H7 (cell line): ENCODE results near the gene ANAPC13. TPM values are rescaled to one million over a fixed set of nuclear protein-coding genes. Genes with fewer than 3 reads are reported as not detected.
A peak's percentile ranks its signal among the peaks of the same experiment; 100 is the strongest.

Experiments used
- DNase-seq: peaks from one replicate; pipeline ENCODE4 v3.0.0; 2012
- H3K27me3 ChIP-seq: 2 replicates; pipeline ENCODE4 v1.6.0; 2011; ENCODE audit warnings: mild to moderate bottlenecking, low read length; ENCODE audit not compliant: control insufficient read depth, insufficient read depth
- H3K36me3 ChIP-seq: replicated peaks from 2 replicates; pipeline ENCODE4 v1.5.1; 2011; ENCODE audit warnings: low read length; ENCODE audit not compliant: control insufficient read depth, insufficient read depth
- H3K4me3 ChIP-seq: 2 replicates; pipeline ENCODE4 v1.5.1; 2011; ENCODE audit warnings: low read depth, mild to moderate bottlenecking, control low read depth, low read length, moderate library complexity; ENCODE audit not compliant: insufficient read depth
- total RNA-seq: library from RNA; depleted of rRNA; stranded (reverse); fragments of >200 nt; shearing (Covaris generic); gene quantifications from 2 replicates; pipeline ENCODE4 v1.2.3, GENCODE V29; 2014; rRNA removed

Gene ANAPC13
- 44.7 and 49.1 TPM in 2 replicates for total RNA-seq

DNA sequence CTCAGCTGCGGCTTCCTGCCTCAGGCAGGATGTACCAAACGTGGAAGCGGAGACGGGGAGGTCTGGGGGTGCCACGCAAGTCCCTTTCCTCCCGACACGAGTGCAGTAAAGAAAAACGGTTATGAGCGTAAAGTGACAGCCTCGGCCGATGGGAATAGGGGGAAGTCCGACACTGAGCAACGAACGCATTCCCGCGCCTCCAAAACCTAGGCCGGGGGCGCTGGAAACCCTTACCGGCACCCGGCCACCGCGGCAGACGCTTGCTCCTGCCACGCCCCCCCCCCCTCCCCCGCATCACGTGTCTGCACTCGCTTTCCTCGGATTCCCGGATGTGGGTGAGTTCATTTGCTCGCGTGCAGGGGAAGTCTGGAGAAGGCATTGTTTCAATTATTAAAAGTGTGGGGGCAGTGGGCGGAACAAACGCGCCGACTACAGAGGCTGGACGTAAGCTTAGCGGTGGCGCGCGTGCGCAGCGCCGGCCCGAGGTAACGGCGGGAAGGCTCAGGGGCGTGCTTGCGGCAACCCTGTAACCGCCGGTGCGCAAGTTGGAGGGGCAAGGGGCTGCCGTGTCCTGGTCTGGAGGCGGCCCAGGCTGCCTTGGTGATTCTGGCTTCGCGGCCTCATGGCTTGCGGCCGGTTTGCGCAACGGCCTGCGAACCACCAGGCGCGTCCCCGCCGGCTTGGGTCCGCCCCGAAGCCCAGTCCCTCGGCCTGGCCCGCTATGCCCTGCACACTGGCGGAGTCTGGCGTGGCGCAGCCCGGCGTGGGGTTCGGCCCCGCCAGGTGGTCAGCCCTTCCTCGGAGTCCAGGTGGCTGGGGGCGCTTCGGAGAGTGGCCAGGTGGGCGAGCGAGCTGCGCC, at the start of gene ANAPC13, which contains the start of gene CEP63:
TSS of gene ANAPC13 (minus strand) at position 268 of the 859 bp plus-strand sequence. CDS start 3,081 bp downstream, outside the sequence.
TSS of gene CEP63 (plus strand) at position 340 of the 859 bp plus-strand sequence. CDS start 9,264 bp downstream, outside the sequence.
- H3K27me3 ChIP-seq, result no peaks in the 10 kb centered on the region
- peak within 1 kb of the TSS; percentile 80 for H3K4me3 ChIP-seq
- peaks cover 6% of the 10 kb centered on the region for H3K36me3 ChIP-seq
- peak; percentile 92 for DNase-seq

DNA sequence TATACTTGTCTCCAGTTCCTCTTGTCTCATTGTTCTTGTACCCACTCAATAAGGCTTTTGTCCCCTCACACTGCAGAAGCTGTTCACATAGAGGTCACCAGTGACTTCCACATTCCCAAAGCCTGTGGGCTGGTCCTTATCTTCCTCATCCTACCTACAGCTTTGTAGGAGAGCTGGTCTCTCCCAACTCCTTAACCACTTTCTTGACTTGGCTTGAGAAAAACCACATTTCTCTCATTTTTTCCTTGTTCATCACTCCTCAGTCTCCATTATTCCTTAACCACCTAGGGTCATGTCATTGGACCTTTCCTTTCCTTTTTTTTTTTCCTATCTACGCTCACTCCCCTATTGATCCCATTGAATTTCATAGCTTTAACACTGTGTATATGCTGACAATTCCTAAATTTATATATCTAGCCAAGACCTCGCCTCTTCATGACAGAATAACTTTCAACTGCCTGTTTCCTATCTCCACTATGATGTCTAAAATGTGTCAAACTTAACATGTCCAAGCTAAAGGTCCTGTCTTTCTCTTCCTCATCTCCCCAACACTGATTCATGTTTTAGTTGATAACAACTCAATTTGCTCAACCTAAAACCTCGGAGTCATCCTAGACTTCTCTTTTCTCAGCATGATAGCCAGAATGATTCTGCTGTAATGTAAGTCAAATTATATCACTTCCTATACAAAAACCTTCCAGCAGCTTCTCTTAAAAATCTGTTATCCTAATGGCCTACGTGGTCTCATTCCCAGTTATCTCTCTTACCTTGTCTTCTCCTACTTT, 49.6 kb upstream of the ANAPC13 start:
- no peak for DNase-seq

GRCh38 chr3:134533493-134533892, 47.7 kb upstream of the ANAPC13 start:
- H3K4me3 ChIP-seq, result no peak overlapping the region
- no peaks in the 10 kb centered on the region for H3K27me3 ChIP-seq
- H3K36me3 ChIP-seq, result no peaks in the 10 kb centered on the region; the same call in 1 of the 2 replicates
- no peak for DNase-seq

More for the DNA sequence above, 49.6 kb upstream of the ANAPC13 start:
- Histone ChIP-seq H3K36me3 (no peaks in the 10 kb centered on the region; the same call in 1 of the 2 replicates), H3K27me3 (no peaks in the 10 kb centered on the region), H3K4me3 (no peak overlapping the region)

GRCh38 chr3:134527538-134528186, 41.9 kb upstream of the ANAPC13 start:
- DNase-seq, result no peak
- no peaks in the 10 kb centered on the region for H3K27me3 ChIP-seq
- H3K36me3 ChIP-seq, result no peaks in the 10 kb centered on the region
- no peak overlapping the region for H3K4me3 ChIP-seq

DNA sequence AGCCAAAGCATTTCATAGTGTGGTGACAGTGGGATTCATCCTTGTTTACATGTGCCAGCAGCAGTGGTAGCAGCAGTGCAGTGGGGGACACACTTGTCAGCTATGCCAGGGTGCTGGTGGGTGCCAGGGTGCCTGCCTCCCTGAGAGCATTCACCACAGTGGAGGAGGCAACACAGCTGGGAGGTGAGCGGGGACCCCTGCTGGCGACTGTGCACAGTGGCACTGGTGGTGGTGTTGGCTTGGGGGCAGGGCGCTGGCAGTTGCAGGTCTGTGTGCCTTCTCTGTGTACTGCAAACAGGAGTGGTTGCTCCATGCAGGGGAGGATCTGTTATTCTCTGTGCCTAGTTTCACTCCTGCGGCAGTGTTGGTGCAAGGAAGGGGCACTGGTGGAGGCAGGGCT, 41.3 kb upstream of the ANAPC13 start:
- H3K4me3 ChIP-seq, result no peak overlapping the region
- H3K27me3 ChIP-seq, result no peaks in the 10 kb centered on the region
- no peaks in the 10 kb centered on the region for H3K36me3 ChIP-seq
- peak; percentile 59 for DNase-seq

DNA sequence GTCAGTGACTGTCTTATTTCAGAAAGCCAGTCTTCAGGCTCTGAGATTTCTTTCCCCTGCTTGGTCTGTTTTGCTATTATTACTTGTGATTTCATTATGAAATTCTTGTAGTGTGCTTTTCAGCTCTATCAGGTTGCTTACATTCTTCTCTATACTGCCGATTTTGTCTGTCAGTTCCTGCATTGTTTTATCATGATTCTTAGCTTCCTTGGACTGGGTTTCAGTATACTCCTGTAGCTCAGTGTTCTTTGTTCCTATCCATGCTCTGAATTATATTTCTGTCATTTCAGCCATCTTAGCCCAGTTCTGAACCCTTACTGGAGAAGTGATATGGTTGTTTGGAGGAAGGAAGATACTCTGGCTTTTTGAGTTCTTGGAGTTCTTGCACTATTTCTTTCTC, 40.5 kb upstream of the ANAPC13 start:
- Histone ChIP-seq H3K36me3 (no peaks in the 10 kb centered on the region), H3K27me3 (no peaks in the 10 kb centered on the region), H3K4me3 (no peak overlapping the region)
- no peak for DNase-seq

DNA sequence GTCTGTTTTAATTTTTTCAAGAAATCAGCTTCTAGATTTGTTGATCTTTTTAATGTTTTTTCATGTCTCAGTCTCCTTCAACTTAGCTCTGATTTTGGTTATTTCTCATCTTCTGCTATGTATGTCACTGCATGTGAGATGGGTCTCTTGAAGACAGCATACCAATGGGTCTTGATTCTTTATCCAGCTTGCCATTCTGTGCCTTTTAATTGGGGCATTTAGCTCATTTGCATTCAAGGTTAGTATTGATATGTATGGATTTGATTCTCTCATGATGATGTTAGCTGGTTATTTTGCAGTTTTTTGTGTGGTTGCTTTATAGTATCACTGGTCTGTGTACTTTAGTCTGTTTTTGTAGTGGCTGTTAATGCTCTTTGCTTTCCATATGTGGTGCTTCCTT, 39.5 kb upstream of the ANAPC13 start:
- H3K27me3 ChIP-seq, result no peaks in the 10 kb centered on the region
- no peak for DNase-seq

DNA sequence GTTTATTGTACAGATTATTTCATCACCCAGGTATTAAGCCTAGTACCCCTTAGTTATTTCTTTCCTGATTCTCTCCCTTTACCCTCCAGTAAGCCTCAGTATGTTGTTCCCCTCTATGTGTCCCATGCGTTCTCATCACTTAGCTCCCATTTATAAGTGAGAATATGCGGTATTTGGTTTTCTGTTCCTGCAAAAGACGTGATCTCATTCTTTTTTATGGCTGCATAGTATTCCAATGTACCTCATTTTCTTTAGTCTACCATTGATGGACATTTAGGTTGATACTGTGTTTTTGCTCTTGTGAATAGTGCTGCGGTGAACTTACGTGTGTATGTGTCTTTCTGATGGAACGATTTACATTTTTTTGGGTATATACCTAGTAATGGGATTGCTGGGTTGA, 36.8 kb upstream of the ANAPC13 start:
- no peak for DNase-seq
- Histone ChIP-seq H3K36me3 (no peaks in the 10 kb centered on the region), H3K4me3 (no peak overlapping the region), H3K27me3 (no peaks in the 10 kb centered on the region)

More for the DNA sequence above, 39.5 kb upstream of the ANAPC13 start:
- Histone ChIP-seq H3K36me3 (no peaks in the 10 kb centered on the region), H3K4me3 (no peak overlapping the region)

DNA sequence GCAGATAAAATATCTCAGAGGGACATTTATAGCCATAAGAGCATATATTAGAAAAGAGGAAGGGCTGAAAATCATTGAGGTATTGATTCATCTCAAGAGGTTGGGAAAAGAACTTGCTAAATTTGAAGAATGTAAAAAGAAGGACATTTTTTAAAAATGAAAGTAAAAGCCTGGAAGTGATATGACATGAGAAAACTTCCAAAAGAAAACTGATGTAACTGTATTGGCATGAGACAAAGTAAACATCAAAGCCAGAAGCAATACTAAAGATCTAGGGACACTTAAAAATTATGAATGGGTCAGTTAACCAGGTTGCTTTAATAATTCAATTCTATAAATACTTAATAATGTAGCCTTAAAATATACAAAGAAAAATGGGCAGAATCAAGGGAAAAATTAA, 32.0 kb upstream of the ANAPC13 start:
- Histone ChIP-seq H3K27me3 (no peaks in the 10 kb centered on the region), H3K36me3 (no peaks in the 10 kb centered on the region), H3K4me3 (no peak overlapping the region)
- no peak for DNase-seq

DNA sequence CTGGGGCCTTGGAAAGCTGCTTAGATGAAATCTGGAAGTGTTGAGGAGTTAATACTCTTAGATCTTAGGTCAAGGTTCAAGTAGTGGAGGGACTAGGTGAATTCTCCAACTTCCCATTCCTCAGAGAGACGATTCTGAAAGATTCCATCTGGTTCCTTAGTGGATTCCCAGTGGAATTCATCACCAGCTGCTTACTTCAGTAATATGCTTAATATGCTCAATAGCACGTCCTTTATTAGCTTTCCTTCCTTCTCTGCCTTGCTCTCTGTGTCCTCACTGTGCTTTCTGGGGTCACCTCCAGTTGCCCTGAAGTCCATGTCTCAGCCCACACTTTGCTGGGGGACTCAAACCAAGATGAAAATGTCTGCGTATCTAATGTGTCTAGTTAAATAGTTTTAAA, 31.1 kb upstream of the ANAPC13 start:
- DNase-seq, result no peak
- no peak overlapping the region for H3K4me3 ChIP-seq
- H3K36me3 ChIP-seq, result no peaks in the 10 kb centered on the region
- H3K27me3 ChIP-seq, result no peaks in the 10 kb centered on the region

DNA sequence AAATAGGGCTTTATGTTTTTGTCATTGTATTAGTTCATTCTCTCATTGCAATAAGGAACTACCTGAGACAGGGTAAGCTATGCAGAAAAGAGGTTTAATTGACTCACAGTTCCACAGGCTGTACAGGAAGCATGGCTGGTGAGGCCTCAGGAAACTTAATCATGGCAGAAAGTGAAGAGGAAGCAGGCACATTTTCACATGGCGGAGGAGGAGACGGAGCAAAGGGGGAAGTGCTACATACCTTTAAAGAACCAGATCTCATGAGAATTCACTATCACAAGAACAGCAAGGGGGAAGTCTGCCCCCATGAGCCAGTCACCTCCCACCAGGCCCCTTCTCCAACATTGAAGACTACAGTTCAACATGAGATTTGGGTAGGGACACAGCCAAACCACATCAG, 25.7 kb upstream of the ANAPC13 start:
- DNase-seq, result no peak
- H3K4me3 ChIP-seq, result no peak overlapping the region
- no peaks in the 10 kb centered on the region for H3K36me3 ChIP-seq
- H3K27me3 ChIP-seq, result no peaks in the 10 kb centered on the region

DNA sequence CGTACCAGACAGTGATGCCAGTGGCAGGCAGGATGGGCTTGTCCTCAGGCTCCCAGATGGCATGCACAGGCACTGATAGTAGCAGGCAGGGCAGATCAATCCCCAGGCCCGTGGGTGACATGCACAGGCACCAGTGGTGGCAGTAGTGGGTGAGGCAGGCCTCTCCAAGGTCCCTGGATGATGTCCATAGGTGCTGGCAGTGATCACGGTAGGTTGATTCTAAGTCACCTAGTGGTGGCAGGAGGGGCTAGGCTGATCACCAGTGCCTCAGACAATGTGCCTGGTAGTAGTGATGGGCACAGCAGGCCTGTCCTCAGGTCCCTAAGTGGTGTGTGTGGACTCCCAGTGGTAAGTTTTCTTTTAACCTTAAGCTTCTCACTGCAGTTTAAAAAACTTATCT, 19.7 kb upstream of the ANAPC13 start:
- no peak overlapping the region for H3K4me3 ChIP-seq
- no peaks in the 10 kb centered on the region for H3K27me3 ChIP-seq
- H3K36me3 ChIP-seq, result no peaks in the 10 kb centered on the region
- no peak for DNase-seq

GRCh38 chr3:134504132-134504531, 18.3 kb upstream of the ANAPC13 start:
- H3K27me3 ChIP-seq, result no peaks in the 10 kb centered on the region
- H3K4me3 ChIP-seq, result no peak overlapping the region
- no peaks in the 10 kb centered on the region for H3K36me3 ChIP-seq
- no peak for DNase-seq

- Histone ChIP-seq H3K36me3 (no peaks in the 10 kb centered on the region), H3K4me3 (no peak overlapping the region), H3K27me3 (no peaks in the 10 kb centered on the region)
- DNase-seq, result no peak
Measured at GRCh38 chr3:134503266-134503665, 17.5 kb upstream of the ANAPC13 start.
